Measurements from ENCODE around the gene ACOT4.

GRCh38 chr14:73606271-73606670 lies 14.6 kb downstream of the ACOT4 start:
- TF ChIP-seq, protein P1, sequence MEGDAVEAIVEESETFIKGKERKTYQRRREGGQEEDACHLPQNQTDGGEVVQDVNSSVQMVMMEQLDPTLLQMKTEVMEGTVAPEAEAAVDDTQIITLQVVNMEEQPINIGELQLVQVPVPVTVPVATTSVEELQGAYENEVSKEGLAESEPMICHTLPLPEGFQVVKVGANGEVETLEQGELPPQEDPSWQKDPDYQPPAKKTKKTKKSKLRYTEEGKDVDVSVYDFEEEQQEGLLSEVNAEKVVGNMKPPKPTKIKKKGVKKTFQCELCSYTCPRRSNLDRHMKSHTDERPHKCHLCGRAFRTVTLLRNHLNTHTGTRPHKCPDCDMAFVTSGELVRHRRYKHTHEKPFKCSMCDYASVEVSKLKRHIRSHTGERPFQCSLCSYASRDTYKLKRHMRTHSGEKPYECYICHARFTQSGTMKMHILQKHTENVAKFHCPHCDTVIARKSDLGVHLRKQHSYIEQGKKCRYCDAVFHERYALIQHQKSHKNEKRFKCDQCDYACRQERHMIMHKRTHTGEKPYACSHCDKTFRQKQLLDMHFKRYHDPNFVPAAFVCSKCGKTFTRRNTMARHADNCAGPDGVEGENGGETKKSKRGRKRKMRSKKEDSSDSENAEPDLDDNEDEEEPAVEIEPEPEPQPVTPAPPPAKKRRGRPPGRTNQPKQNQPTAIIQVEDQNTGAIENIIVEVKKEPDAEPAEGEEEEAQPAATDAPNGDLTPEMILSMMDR (IDR thresholded peaks at IDR 0.05; ENCODE audit: low read depth, low read length, missing input control): no peak
- no peak for TF ChIP-seq REST (IDR thresholded peaks at IDR 0.05)
- no peak for TF ChIP-seq GABPA (IDR thresholded peaks at IDR 0.05 in 1 of 2, conservative IDR thresholded peaks at IDR 0.05 in 1 of 2)
- no peak for TF ChIP-seq SP1 (IDR thresholded peaks at IDR 0.05)
- TF ChIP-seq RAD21 (IDR thresholded peaks at IDR 0.05): no peak
- TF ChIP-seq JUND (IDR thresholded peaks at IDR 0.05): no peak

Measured in liver (tissue), 3 donors.